HepG2 (cell line): ENCODE data around the gene LST1. TPM values are rescaled to one million over a fixed set of nuclear protein-coding genes. Genes with fewer than 3 reads are reported as not detected.

Experiments
- CREM ChIP-seq, 2 experiments: sonication (generic) in 1 of 2; formaldehyde crosslinking in 1 of 2; IDR thresholded peaks; 2 replicates each; pipeline versions ENCODE4 v1.4.0 to v1.6.1; 2016 to 2020; ENCODE audit warnings: antibody characterized with exemption in 1 of 2, mild to moderate bottlenecking in 1 of 2, missing genetic modification reagents in 1 of 2
- ERF ChIP-seq: IDR thresholded peaks from 2 replicates; pipeline ENCODE4 v1.6.1; 2018; ENCODE audit warnings: missing biosample characterization, missing genetic modification reagents
- FOXA1 ChIP-seq, 2 experiments: fragments of 450-650 bp in 1 of 2; sonication (generic) in 1 of 2; formaldehyde crosslinking in 1 of 2; IDR thresholded peaks; 2 replicates each; pipeline versions ENCODE4 v1.4.0 to v1.6.1; 2016 to 2020; ENCODE audit warnings: missing genetic modification reagents in 1 of 2
- FOXP1 ChIP-seq, 2 experiments: fragments of 450-650 bp in 1 of 2; IDR thresholded peaks; 2 replicates each; pipeline ENCODE4 v1.6.1; 2017 to 2018; ENCODE audit warnings: antibody characterized with exemption in 1 of 2
- LRRFIP1 ChIP-seq: sonication (generic); formaldehyde crosslinking; conservative IDR thresholded peaks from 2 replicates; pipeline ENCODE4 v1.4.0; 2020; ENCODE audit warnings: missing genetic modification reagents
- MNT ChIP-seq: fragments of 450-650 bp; IDR thresholded peaks from 2 replicates; pipeline ENCODE4 v1.6.1; 2016
- POLR2AphosphoS2 ChIP-seq: IDR thresholded peaks from 2 replicates; pipeline ENCODE4 v1.6.1; 2011; ENCODE audit warnings: low read depth, low read length, improper control_type of control experiment
- PRMT3 ChIP-seq: sonication (generic); formaldehyde crosslinking; IDR thresholded peaks from 2 replicates; pipeline ENCODE4 v1.8.1; 2022; ENCODE audit warnings: low read depth, mild to moderate bottlenecking, moderate library complexity, missing genetic modification reagents, borderline replicate concordance
- RFX1 ChIP-seq: fragments of 450-650 bp; IDR thresholded peaks from 2 replicates; pipeline ENCODE4 v1.6.1; 2017
- SNAPC2 ChIP-seq: sonication (generic); formaldehyde crosslinking; IDR thresholded peaks from 2 replicates; pipeline ENCODE4 v1.8.1; 2022; ENCODE audit warnings: mild to moderate bottlenecking, missing genetic modification reagents
- TEF ChIP-seq: sonication (generic); formaldehyde crosslinking; IDR thresholded peaks from 2 replicates; pipeline ENCODE4 v1.5.0; 2020; ENCODE audit warnings: missing genetic modification reagents
- ZBTB44 ChIP-seq: sonication (generic); formaldehyde crosslinking; IDR thresholded peaks from 2 replicates; pipeline ENCODE4 v1.4.0; 2020; ENCODE audit warnings: missing genetic modification reagents
- ZFP36 ChIP-seq: fragments of 150-350 bp; IDR thresholded peaks from 2 replicates; pipeline ENCODE4 v1.6.1; 2018; ENCODE audit warnings: borderline replicate concordance, low read length, low read depth; ENCODE audit not compliant: partially characterized antibody
- ZMAT5 ChIP-seq: sonication (generic); formaldehyde crosslinking; IDR thresholded peaks from 2 replicates; pipeline ENCODE4 v1.5.0; 2020; ENCODE audit warnings: mild to moderate bottlenecking, low read depth, missing genetic modification reagents, borderline replicate concordance
- ZNF430 ChIP-seq: sonication (generic); formaldehyde crosslinking; IDR thresholded peaks from 2 replicates; pipeline ENCODE4 v1.9.0; 2021; ENCODE audit warnings: mild to moderate bottlenecking, missing genetic modification reagents
- ZNF547 ChIP-seq: sonication (generic); formaldehyde crosslinking; IDR thresholded peaks from 2 replicates; pipeline ENCODE4 v1.5.1; 2020; ENCODE audit warnings: mild to moderate bottlenecking, missing genetic modification reagents
- ZNF644 ChIP-seq: IDR thresholded peaks from 2 replicates; pipeline ENCODE4 v1.6.1; 2016; ENCODE audit warnings: low read depth
- ZNF878 ChIP-seq: sonication (generic); formaldehyde crosslinking; IDR thresholded peaks from 2 replicates; pipeline ENCODE4 v1.8.1; 2023; ENCODE audit warnings: mild to moderate bottlenecking, missing genetic modification reagents, moderate library complexity
- polyA plus RNA-seq, 8 experiments: library from polyadenylated mRNA; depleted of rRNA in 3 of 8; stranded (reverse) in 7 of 8; unstranded in 1 of 8; fragments of >200 nt; fragmentation: Illumina TruSeq in 4 of 8; extraction: Trizol in 4 of 8; gene quantifications; 2 replicates each; pipeline versions ENCODE4 v1.2.1 to v1.2.3, GENCODE V29; 2011 to 2016; ENCODE audit warnings: low read depth in 4 of 8, missing spikeins in 1 of 8, mixed read lengths in 1 of 8; ENCODE audit not compliant: insufficient read depth in 1 of 8
- total RNA-seq, 5 experiments: library from RNA; depleted of rRNA; stranded (reverse); fragments of >200 nt; fragmentation: Illumina TruSeq; extraction: Trizol; gene quantifications; 2 replicates each; pipeline ENCODE4 v1.2.3, GENCODE V29; 2016; ENCODE audit warnings: low read depth in 1 of 5

LST1 gene
- total and polyA plus RNA-seq, 2 of the 13 experiments (the other 11 are each of a cell fraction or from before 2014, with no cell fraction given) = not detected

GRCh38 chr6:31614075-31614619 is 28.1 kb downstream of the LST1 start (continued):
- TF ChIP-seq MNT = no peak
- TF ChIP-seq ZNF644 (CRISPR knock-in tag) = peak; percentile 62; the same call in 1 of the 2 replicates
- peak; percentile 75; the same call in 1 of the 2 replicates for TF ChIP-seq ZNF878
- TF ChIP-seq ZNF430 (CRISPR knock-in tag) = no peak
- TF ChIP-seq ZNF547 = 0 out of 2 replicates have a peak, but pooled peaks have one; percentile 37
- TF ChIP-seq FOXA1 (IDR thresholded peaks at IDR 0.05) = no peak
- peak; percentile 59 for TF ChIP-seq FOXA1 (CRISPR knock-in tag; IDR thresholded peaks at IDR 0.05)
- TF ChIP-seq FOXP1 (IDR thresholded peaks at IDR 0.05) = no peak
- TF ChIP-seq FOXP1 (CRISPR knock-in tag; IDR thresholded peaks at IDR 0.05) = no peak
- no peak for TF ChIP-seq CREM (IDR thresholded peaks at IDR 0.05)
- TF ChIP-seq CREM (CRISPR knock-in tag; IDR thresholded peaks at IDR 0.05) = no peak
- no peak for TF ChIP-seq LRRFIP1 (CRISPR knock-in tag)
- no peak for TF ChIP-seq ZMAT5
- TF ChIP-seq RFX1 = no peak
- no peak for TF ChIP-seq TEF (CRISPR knock-in tag)
- TF ChIP-seq ZBTB44 = no peak
- no peak for TF ChIP-seq POLR2AphosphoS2
- no peak for TF ChIP-seq ZFP36
- peak; percentile 68; the same call in 1 of the 2 replicates for TF ChIP-seq PRMT3 (CRISPR knock-in tag)
- peak; percentile 30; the same call in 1 of the 2 replicates for TF ChIP-seq ERF (CRISPR knock-in tag)
- TF ChIP-seq SNAPC2 (CRISPR knock-in tag) = no peak
